ENCODE measurements around the gene EML3.

GRCh38 chr11:62601122-62601371 is 11.5 kb downstream of the EML3 start:
- TF ChIP-seq CTCF (IDR thresholded peaks at IDR 0.05): no peak
- no peak for TF ChIP-seq MAZ (IDR thresholded peaks at IDR 0.05; ENCODE audit: borderline replicate concordance, low read depth, low read length)
- TF ChIP-seq KDM5A (IDR thresholded peaks at IDR 0.05): no peak
- no peak for TF ChIP-seq ESRRA (IDR thresholded peaks at IDR 0.05; ENCODE audit: borderline replicate concordance, low read length)
- no peak for TF ChIP-seq REST (IDR thresholded peaks at IDR 0.05)
- peak; percentile 81 for TF ChIP-seq MAX (IDR thresholded peaks at IDR 0.05)
- TF ChIP-seq POLR2A (IDR thresholded peaks at IDR 0.05; ENCODE audit: low read length): peak; percentile 24; the same call in 1 of the 2 replicates
- no peak for TF ChIP-seq MAFK (IDR thresholded peaks at IDR 0.05; ENCODE audit: partially characterized antibody)
- no peak for TF ChIP-seq USF2 (IDR thresholded peaks at IDR 0.05)
- TF ChIP-seq JUN (IDR thresholded peaks at IDR 0.05): no peak
- no peak for TF ChIP-seq CEBPB (IDR thresholded peaks at IDR 0.05)
- TF ChIP-seq FOSL2 (IDR thresholded peaks at IDR 0.05): no peak
- no peak for TF ChIP-seq FOSL2 (CRISPR knock-in tag; IDR thresholded peaks at IDR 0.05)
- no peak for TF ChIP-seq EP300 (IDR thresholded peaks at IDR 0.05)
- no peak for TF ChIP-seq RAD21 (conservative IDR thresholded peaks at IDR 0.05 in 1 of 2, IDR thresholded peaks at IDR 0.05 in 1 of 2)

All from A549 (cell line).